ENCODE results near the gene RPF1. TPM values are rescaled to one million over a fixed set of nuclear protein-coding genes. Genes with fewer than 3 reads are reported as not detected.

The RPF1 gene
- total and polyA plus RNA-seq, 2 of the 8 experiments (the other 6 are each of a cell fraction or from before 2014, with no cell fraction given) = 18.7 to 41.8 TPM

GRCh38 chr1:84539972-84540371 lies 60.9 kb downstream of the RPF1 start (continued):
- TF ChIP-seq JUN (IDR thresholded peaks at IDR 0.05; ENCODE audit: low read depth, low read length) = no peak
